Measurements from ENCODE around the gene ADAMTS17.

GRCh38 chr15:100168787-100169186 is 173.0 kb downstream of the ADAMTS17 start:
- TF ChIP-seq, protein P1, sequence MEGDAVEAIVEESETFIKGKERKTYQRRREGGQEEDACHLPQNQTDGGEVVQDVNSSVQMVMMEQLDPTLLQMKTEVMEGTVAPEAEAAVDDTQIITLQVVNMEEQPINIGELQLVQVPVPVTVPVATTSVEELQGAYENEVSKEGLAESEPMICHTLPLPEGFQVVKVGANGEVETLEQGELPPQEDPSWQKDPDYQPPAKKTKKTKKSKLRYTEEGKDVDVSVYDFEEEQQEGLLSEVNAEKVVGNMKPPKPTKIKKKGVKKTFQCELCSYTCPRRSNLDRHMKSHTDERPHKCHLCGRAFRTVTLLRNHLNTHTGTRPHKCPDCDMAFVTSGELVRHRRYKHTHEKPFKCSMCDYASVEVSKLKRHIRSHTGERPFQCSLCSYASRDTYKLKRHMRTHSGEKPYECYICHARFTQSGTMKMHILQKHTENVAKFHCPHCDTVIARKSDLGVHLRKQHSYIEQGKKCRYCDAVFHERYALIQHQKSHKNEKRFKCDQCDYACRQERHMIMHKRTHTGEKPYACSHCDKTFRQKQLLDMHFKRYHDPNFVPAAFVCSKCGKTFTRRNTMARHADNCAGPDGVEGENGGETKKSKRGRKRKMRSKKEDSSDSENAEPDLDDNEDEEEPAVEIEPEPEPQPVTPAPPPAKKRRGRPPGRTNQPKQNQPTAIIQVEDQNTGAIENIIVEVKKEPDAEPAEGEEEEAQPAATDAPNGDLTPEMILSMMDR (conservative IDR thresholded peaks at IDR 0.05; ENCODE audit: low read length), result no peak
- TF ChIP-seq EZH2phosphoT487 (IDR thresholded peaks at IDR 0.05; ENCODE audit: borderline replicate concordance), result no peak
